Esophagus squamous epithelium (tissue), 5 donors: ENCODE results near the gene PSKH1. TPM values are rescaled to one million over a fixed set of nuclear protein-coding genes. Genes with fewer than 3 reads are reported as not detected.

Source experiments
- DNase-seq: peaks from one replicate; lab custom pipeline; 2025; lab: John Stamatoyannopoulos, UW
- H3K27ac ChIP-seq, 4 donors: fragments of 200-600 bp; sonication (generic); one replicate each; pipeline ENCODE4 v1.5.1; 2016 to 2019; ENCODE audit warnings: mild to moderate bottlenecking in 1 of 4
- H3K27me3 ChIP-seq, 4 donors: fragments of 200-600 bp; sonication (generic); 1 replicate in 3 of 4; 2 replicates in 1 of 4; pipeline versions ENCODE4 v1.5.1 to v1.6.0; 2017 to 2021; ENCODE audit warnings: antibody characterized with exemption in 1 of 4
- H3K36me3 ChIP-seq, 3 donors: fragments of 200-600 bp; sonication (generic); one replicate each; pipeline ENCODE4 v1.5.1; 2016 to 2019
- H3K4me1 ChIP-seq, 3 donors: fragments of 200-600 bp; sonication (generic); one replicate each; pipeline ENCODE4 v1.5.1; 2017 to 2019
- H3K4me3 ChIP-seq, 4 donors: fragments of 200-600 bp; sonication (generic); 1 replicate in 3 of 4; 2 replicates in 1 of 4; pipeline ENCODE4 v1.5.1; 2016 to 2019; ENCODE audit warnings: mild to moderate bottlenecking in 2 of 4, moderate library complexity in 1 of 4
- H3K9me3 ChIP-seq, 3 donors: fragments of 200-600 bp; sonication (generic); one replicate each; pipeline ENCODE4 v1.5.1; 2016 to 2019
- CTCF ChIP-seq, 6 experiments: fragments of 450-650 bp in 4 of 6; fragments of 200-600 bp in 2 of 6; sonication (generic) in 2 of 6; IDR thresholded peaks; one replicate each; pipeline ENCODE4 v1.5.1; 2016 to 2019; ENCODE audit warnings: antibody characterized with exemption in 6 of 6, mild to moderate bottlenecking in 4 of 6, moderate library complexity in 4 of 6
- POLR2A ChIP-seq, 4 donors: fragments of 450-650 bp; IDR thresholded peaks; one replicate each; pipeline ENCODE4 v1.6.1; 2017; ENCODE audit warnings: antibody characterized with exemption in 4 of 4, mild to moderate bottlenecking in 4 of 4, moderate library complexity in 3 of 4
- WGBS, 2 donors: methylation state at CpG; one replicate each; pipeline ENCODE4 v1.1.5; 2018; 5-methylcytosine and 5-hydroxymethylcytosine counted together
- intact Hi-C: fragments of 100-400 bp; cut with DNase I; formaldehyde crosslinking; loops from one replicate; pipeline ENCODE4 v1.15.0; 2022
- total RNA-seq, 4 donors: library from RNA; depleted of rRNA; stranded (reverse); fragments of >200 nt; gene quantifications; one replicate each; pipeline ENCODE4 v1.1.0, GENCODE V29; 2016
- donor health status: DM: yes; HTN: yes; CAD: no.

Gene PSKH1
- total RNA-seq, 4 donors from 2014 or later: 8.5 to 18.3 (median 13.8) TPM

DNA sequence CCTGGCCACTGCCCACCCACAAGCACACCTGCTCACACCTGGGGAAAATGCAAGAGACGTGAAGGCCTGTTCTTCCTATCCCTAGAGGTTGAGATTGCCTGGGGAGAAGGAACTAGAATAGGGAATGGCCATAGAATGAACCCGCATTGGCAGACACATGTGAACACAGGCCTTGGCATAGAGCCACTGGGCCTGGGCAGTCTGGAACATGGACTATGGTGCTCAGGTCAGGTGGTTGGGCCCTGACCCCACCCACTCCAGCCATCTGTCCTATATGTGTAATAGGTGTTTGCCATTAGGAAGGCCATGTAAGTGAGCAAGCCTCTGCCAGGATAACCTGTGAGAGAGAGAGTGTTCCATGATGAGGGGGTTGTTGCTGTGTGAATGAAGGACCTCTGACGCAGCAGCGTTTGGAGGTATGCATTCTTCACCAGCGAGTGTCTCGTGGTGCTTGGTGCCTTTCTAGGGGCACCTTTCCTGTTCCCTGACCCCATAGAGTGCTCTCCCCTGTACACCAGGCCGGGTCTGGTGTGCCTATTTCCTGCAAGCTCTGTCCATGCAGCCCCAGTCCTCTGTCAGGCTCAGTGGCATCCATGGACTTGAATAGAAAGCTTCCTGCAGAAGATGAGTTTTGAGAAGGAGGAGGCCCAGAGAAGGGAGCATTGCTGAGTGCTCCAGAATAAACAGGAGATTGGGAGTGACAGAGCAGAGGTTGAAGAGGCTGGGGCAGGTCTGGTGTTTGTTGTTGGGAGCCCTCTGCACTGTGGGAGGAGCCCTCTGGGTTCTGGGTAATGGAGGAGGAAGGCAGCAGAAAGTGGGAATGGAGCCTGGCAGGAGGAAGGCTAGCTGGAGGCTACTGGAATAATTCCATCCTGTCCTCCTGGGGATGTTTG, 23.0 kb downstream of the PSKH1 start:
- peaks cover 5 to 50% (median 6%) of the 10 kb centered on the region in 3 donors for H3K4me1 ChIP-seq
- H3K27ac ChIP-seq: peak overlapping the region in 1 of 4 donors; percentile 13
- TF ChIP-seq CTCF (IDR thresholded peaks at IDR 0.05): no peak
- no peak for TF ChIP-seq POLR2A (IDR thresholded peaks at IDR 0.05)
- peaks cover 0 to 88% (median 3%) of the 10 kb centered on the region in 3 donors for H3K36me3 ChIP-seq
- WGBS, 2 donors: 81 to 86% methylated on average over 6 to 7 of the region's 7 CpGs
- no peak for DNase-seq
- H3K4me3 ChIP-seq: no peak overlapping the region
- no peaks in the 10 kb centered on the region for H3K9me3 ChIP-seq
- no peaks in the 10 kb centered on the region for H3K27me3 ChIP-seq
- intact Hi-C loops: no loop called here

DNA sequence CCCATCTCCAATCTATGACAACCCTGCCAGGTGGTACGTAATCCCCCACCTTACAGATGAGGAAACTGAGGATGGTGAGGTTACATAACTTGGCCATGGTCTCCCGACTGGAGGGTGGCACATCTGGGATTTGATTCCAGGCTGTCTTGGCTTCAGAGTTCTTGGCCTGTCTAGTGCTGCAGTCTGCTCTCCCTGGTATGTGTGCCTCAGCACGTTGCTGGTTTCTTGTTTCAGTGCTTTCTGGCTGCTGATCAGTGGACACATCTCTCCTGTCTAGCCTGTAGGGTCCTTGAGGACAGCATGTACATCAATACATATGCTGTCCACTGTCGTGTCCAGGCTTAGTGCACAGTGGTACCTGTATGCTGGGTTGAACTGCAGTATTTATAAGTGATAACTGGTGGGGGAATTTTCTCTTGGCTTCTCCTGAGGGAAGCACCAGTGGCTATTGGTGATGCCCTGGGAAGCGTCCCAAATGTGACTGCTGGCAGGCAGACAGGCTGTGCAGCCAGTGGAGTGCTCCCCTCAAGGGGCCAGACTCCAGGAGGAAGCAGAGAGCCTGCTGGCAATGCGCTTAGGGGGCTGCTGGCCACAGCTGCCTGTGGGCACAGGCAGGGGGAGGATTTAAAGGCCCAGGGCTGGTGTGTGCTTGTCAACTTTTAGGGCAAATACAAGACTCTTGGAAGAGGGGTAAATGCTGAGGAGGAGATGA, 24.2 kb downstream of the PSKH1 start:
- DNase-seq: no peak
- no peak overlapping the region for H3K4me3 ChIP-seq
- no peaks in the 10 kb centered on the region for H3K27me3 ChIP-seq
- peaks cover 6 to 57% (median 8%) of the 10 kb centered on the region in 3 donors for H3K4me1 ChIP-seq
- no peaks in the 10 kb centered on the region for H3K9me3 ChIP-seq
- peak overlapping the region in 2 of 4 donors; percentile 30 to 60 for H3K27ac ChIP-seq
- H3K36me3 ChIP-seq: peaks cover 0 to 76% (median 0%) of the 10 kb centered on the region in 3 donors
- intact Hi-C loops: no loop called here
- TF ChIP-seq POLR2A (IDR thresholded peaks at IDR 0.05) (no peak), CTCF (IDR thresholded peaks at IDR 0.05) (no peak)
- WGBS, 2 donors: 68 to 71% methylated on average over 3 to 4 of the region's 6 CpGs

- 59 to 61% methylated on average over 4 of the region's 4 CpGs for WGBS, 2 donors
- Histone ChIP-seq H3K36me3 (peaks cover 0 to 70% (median 0%) of the 10 kb centered on the region in 3 donors), H3K9me3 (no peaks in the 10 kb centered on the region), H3K4me1 (peaks cover 6 to 63% (median 13%) of the 10 kb centered on the region in 3 donors), H3K27me3 (no peaks in the 10 kb centered on the region), H3K27ac (peak overlapping the region in 2 of 4 donors; percentile 30 to 60), H3K4me3 (no peak overlapping the region)
- DNase-seq: no peak
- intact Hi-C loops: no loop called here
- no peak for TF ChIP-seq CTCF (IDR thresholded peaks at IDR 0.05)
Measured at GRCh38 chr16:67917852-67918236, 24.8 kb downstream of the PSKH1 start.

DNA sequence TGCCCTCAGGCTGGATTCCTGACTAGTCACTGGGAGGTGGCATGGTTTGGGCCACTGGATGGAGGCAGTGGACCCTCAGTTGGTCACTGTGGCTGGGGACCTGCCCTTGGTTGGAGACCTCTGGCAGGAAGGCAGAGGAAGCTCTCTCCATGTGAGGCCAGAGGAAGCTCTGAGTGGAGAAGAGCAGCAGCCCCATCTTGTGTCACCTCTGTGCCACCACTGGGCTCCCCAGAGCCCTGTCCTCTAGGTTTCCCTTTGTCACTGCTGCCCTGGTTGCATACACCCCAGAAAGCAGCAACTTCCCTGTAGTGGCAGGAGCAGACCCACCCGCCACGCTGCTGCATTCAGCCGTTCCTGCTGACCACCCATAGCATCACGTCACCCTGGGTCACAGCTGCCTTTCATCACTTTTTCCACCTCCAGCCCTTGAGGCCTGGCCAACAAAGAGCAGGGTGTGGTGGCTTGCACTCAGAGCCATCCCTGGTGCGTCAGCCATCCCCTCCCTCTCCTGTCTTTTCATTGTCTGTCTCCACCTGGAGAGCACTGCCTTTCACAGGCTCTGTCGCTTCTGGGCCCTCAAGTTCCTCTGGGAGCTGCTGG, 26.7 kb downstream of the PSKH1 start:
- peaks cover 9 to 82% (median 16%) of the 10 kb centered on the region in 3 donors for H3K4me1 ChIP-seq
- intact Hi-C loops: loop anchor here (5.0 kb wide), 1 partner anchor 37 kb away; the partner anchor contains the start of gene NRN1L
- no peak overlapping the region for H3K4me3 ChIP-seq
- WGBS, 2 donors: 75 to 82% methylated on average over 6 of the region's 6 CpGs
- no peaks in the 10 kb centered on the region for H3K27me3 ChIP-seq
- no peak for DNase-seq
- peaks cover 0 to 65% (median 0%) of the 10 kb centered on the region in 3 donors for H3K36me3 ChIP-seq
- no peaks in the 10 kb centered on the region for H3K9me3 ChIP-seq
- TF ChIP-seq POLR2A (IDR thresholded peaks at IDR 0.05) (no peak), CTCF (IDR thresholded peaks at IDR 0.05) (peak in 1 of 6 experiments; percentile 10)
- peak overlapping the region in 3 of 4 donors; percentile 12 to 34 (median 13) for H3K27ac ChIP-seq
